Measurements from ENCODE around the gene WWTR1. TPM values are rescaled to one million over a fixed set of nuclear protein-coding genes. Genes with fewer than 3 reads are reported as not detected.

WWTR1 gene
- total RNA-seq, 1 donor from 2014 or later: 6.1 TPM

GRCh38 chr3:149542375-149543312, 115.2 kb downstream of the WWTR1 start:
- DNase-seq (ENCODE audit: low spot score in 2 of 2) (no peak), FAIRE-seq (no peak)

GRCh38 chr3:149541091-149541491, 116.7 kb downstream of the WWTR1 start:
- FAIRE-seq (no peak), DNase-seq (ENCODE audit: low spot score in 2 of 2) (no peak)

GRCh38 chr3:149538371-149538770, 119.5 kb downstream of the WWTR1 start:
- DNase-seq (ENCODE audit: low spot score in 2 of 2): no peak
- FAIRE-seq: no peak

- DNase-seq (ENCODE audit: low spot score in 2 of 2) (no peak), FAIRE-seq (no peak)
These were observed 121.4 kb downstream of the WWTR1 start for GRCh38 chr3:149536429-149536828.

GRCh38 chr3:149535333-149535685, 122.5 kb downstream of the WWTR1 start:
- FAIRE-seq: no peak

GRCh38 chr3:149534671-149535332, 123.0 kb downstream of the WWTR1 start:
- no peak for FAIRE-seq
- no peak for DNase-seq (ENCODE audit: low spot score in 2 of 2)

More at GRCh38 chr3:149535333-149535685, 122.5 kb downstream of the WWTR1 start:
- no peak for DNase-seq (ENCODE audit: low spot score in 2 of 2)

- no peak for FAIRE-seq
- DNase-seq (ENCODE audit: low spot score in 2 of 2): no peak
These were observed 123.7 kb downstream of the WWTR1 start for GRCh38 chr3:149534082-149534481.

- FAIRE-seq: no peak
- no peak for DNase-seq (ENCODE audit: low spot score in 2 of 2)
These were observed 125.2 kb downstream of the WWTR1 start for GRCh38 chr3:149532489-149533180.

GRCh38 chr3:149529099-149529498, 128.7 kb downstream of the WWTR1 start:
- no peak for FAIRE-seq
- DNase-seq (ENCODE audit: low spot score in 2 of 2): no peak

- no peak for FAIRE-seq
- no peak for DNase-seq (ENCODE audit: low spot score in 2 of 2)
These were observed 129.5 kb downstream of the WWTR1 start for GRCh38 chr3:149528340-149528650.

GRCh38 chr3:149527531-149528339, 130.1 kb downstream of the WWTR1 start:
- FAIRE-seq (no peak), DNase-seq (ENCODE audit: low spot score in 2 of 2) (no peak)

- DNase-seq (ENCODE audit: low spot score in 2 of 2) (no peak), FAIRE-seq (no peak)
These were observed 134.1 kb downstream of the WWTR1 start for GRCh38 chr3:149523512-149524299.

GRCh38 chr3:149519912-149520311, 137.9 kb downstream of the WWTR1 start:
- no peak for DNase-seq (ENCODE audit: low spot score in 2 of 2)
- FAIRE-seq: no peak

- FAIRE-seq: no peak
These were observed 140.9 kb downstream of the WWTR1 start for GRCh38 chr3:149516920-149517319.

GRCh38 chr3:149515249-149515648, 142.6 kb downstream of the WWTR1 start:
- FAIRE-seq (no peak), DNase-seq (ENCODE audit: low spot score in 2 of 2) (no peak)

More at GRCh38 chr3:149516920-149517319, 140.9 kb downstream of the WWTR1 start:
- DNase-seq (ENCODE audit: low spot score in 2 of 2): no peak

GRCh38 chr3:149514471-149514870, 143.4 kb downstream of the WWTR1 start:
- DNase-seq (ENCODE audit: low spot score in 2 of 2) (no peak), FAIRE-seq (no peak)

GRCh38 chr3:149512073-149512782, 145.6 kb downstream of the WWTR1 start:
- DNase-seq (ENCODE audit: low spot score in 2 of 2): peak; percentile 14 to 53

GRCh38 chr3:149511040-149511626, 146.7 kb downstream of the WWTR1 start:
- DNase-seq (ENCODE audit: low spot score in 2 of 2) (no peak), FAIRE-seq (no peak)

More at GRCh38 chr3:149512073-149512782, 145.6 kb downstream of the WWTR1 start:
- no peak for FAIRE-seq

GRCh38 chr3:149510480-149510879, 147.3 kb downstream of the WWTR1 start:
- no peak for FAIRE-seq

More at GRCh38 chr3:149510480-149510879, 147.3 kb downstream of the WWTR1 start:
- no peak for DNase-seq (ENCODE audit: low spot score in 2 of 2)
